ENCODE data around the gene RTN4RL1.

RTN4RL1 gene

DNA sequence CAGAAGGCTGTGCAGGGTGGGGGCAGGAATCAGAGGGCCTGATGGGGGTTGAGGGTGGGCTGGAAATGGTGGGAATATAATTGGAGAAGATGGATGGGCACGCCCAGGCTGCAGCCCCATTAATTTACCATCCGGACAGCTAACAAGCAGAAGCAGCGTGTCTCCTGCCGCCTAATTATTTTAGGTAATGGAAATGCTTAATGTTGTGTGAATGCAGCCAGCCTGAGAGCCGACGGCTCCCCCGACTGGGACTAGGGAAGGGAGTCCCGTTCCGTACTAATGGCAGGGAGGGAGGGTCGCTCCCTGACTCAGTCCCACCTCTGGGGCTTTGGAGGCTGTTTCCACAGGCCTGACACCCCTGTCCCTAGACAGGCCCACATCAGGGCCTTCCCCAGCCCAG is 12.0 kb upstream of the RTN4RL1 start:
- TF ChIP-seq, protein P1, sequence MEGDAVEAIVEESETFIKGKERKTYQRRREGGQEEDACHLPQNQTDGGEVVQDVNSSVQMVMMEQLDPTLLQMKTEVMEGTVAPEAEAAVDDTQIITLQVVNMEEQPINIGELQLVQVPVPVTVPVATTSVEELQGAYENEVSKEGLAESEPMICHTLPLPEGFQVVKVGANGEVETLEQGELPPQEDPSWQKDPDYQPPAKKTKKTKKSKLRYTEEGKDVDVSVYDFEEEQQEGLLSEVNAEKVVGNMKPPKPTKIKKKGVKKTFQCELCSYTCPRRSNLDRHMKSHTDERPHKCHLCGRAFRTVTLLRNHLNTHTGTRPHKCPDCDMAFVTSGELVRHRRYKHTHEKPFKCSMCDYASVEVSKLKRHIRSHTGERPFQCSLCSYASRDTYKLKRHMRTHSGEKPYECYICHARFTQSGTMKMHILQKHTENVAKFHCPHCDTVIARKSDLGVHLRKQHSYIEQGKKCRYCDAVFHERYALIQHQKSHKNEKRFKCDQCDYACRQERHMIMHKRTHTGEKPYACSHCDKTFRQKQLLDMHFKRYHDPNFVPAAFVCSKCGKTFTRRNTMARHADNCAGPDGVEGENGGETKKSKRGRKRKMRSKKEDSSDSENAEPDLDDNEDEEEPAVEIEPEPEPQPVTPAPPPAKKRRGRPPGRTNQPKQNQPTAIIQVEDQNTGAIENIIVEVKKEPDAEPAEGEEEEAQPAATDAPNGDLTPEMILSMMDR (IDR thresholded peaks at IDR 0.05; ENCODE audit: low read length, missing control alignments): no peak
- no peak for DNase-seq (ENCODE audit: low read depth)

GRCh38 chr17:2035541-2036488 is 10.7 kb upstream of the RTN4RL1 start:
- TF ChIP-seq, protein P1 (IDR thresholded peaks at IDR 0.05; ENCODE audit: low read length, missing control alignments): no peak
- no peak for DNase-seq (ENCODE audit: low read depth)
- no peak overlapping the region for H3K4me3 ChIP-seq (replicated peaks; ENCODE audit: low read depth, low read length)

More for the DNA sequence above, 12.0 kb upstream of the RTN4RL1 start:
- no peak overlapping the region for H3K4me3 ChIP-seq (replicated peaks; ENCODE audit: low read depth, low read length)

GRCh38 chr17:2034806-2035540 is 9.8 kb upstream of the RTN4RL1 start:
- TF ChIP-seq, protein P1 (IDR thresholded peaks at IDR 0.05; ENCODE audit: low read length, missing control alignments): no peak
- peak; percentile 37 for DNase-seq (ENCODE audit: low read depth)
- no peak overlapping the region for H3K4me3 ChIP-seq (replicated peaks; ENCODE audit: low read depth, low read length)

DNA sequence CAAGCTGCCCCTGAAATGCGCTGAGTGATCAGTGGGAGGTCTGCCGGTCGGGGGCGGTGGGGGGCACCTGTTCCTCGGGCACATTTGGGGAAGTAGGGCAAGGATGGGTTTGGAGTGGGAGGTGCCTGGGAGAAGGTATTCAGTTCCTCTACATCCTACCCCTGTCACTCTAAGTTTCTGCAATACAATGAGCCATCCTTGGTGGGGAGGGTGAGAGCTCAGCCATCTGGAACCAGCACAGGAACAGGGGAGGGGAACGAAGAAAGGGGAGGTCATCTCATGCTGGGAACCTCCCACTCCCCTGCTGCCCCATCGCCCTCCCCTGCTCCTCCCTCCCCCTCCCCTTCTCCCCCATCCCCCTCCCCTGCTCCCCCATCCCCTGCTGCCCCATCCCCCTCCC is 9.0 kb upstream of the RTN4RL1 start:
- H3K4me3 ChIP-seq (replicated peaks; ENCODE audit: low read depth, low read length): no peak overlapping the region
- TF ChIP-seq, protein P1 (IDR thresholded peaks at IDR 0.05; ENCODE audit: low read length, missing control alignments): no peak
- DNase-seq (ENCODE audit: low read depth): no peak

DNA sequence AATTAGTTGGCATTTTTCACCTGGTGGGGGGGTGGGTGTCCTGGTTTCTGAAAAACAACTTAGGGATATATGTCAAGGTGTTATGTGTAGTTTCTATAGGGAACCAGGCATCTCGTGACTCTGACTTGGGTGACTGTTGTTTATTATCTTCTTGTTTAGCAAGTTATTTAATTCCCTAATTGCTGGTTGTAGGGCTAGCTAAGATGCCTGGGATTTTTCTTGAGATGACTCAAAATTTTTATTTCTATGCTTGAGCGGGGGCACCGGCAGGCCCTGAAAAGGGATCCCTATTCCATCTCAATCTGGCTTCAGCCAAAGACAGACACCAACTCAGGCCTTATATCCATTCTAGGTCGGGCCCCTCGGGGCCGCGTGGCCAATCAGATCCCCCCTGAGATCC is 8.0 kb upstream of the RTN4RL1 start:
- DNase-seq (ENCODE audit: low read depth): no peak
- TF ChIP-seq, protein P1 (IDR thresholded peaks at IDR 0.05; ENCODE audit: low read length, missing control alignments): no peak
- no peak overlapping the region for H3K4me3 ChIP-seq (replicated peaks; ENCODE audit: low read depth, low read length)

GRCh38 chr17:2030779-2031163 is 5.6 kb upstream of the RTN4RL1 start:
- H3K4me3 ChIP-seq (replicated peaks; ENCODE audit: low read depth, low read length): peak overlapping the region; percentile 100
- DNase-seq (ENCODE audit: low read depth): peak; percentile 92
- TF ChIP-seq, protein P1 (IDR thresholded peaks at IDR 0.05; ENCODE audit: low read length, missing control alignments): peak; percentile 71

Data from fibroblast of pulmonary artery (primary cell).